ENCODE measurements around the gene NRXN3. TPM values are rescaled to one million over a fixed set of nuclear protein-coding genes. Genes with fewer than 3 reads are reported as not detected.
A peak's percentile ranks its signal among the peaks of the same experiment; 100 is the strongest.

Gene NRXN3
- total and polyA plus RNA-seq, 11 donors = 0.19 to 2.2 (median 1.1) TPM

GRCh38 chr14:78959674-78960264 is 789.6 kb downstream of the NRXN3 start:
- intact Hi-C loops (cut with DNase I) = loop anchor here in 4 of 10 donors (10.0 kb wide), 2 partner anchors 1885 to 1905 kb away; no protein-coding TSS in a partner anchor

GRCh38 chr14:78967111-78967809 is 797.1 kb downstream of the NRXN3 start:
- H3K27ac ChIP-seq = no peak overlapping the region
- 65 to 70% (median 68%) methylated on average over 10 of the region's 10 CpGs for WGBS, 4 donors
- no peak overlapping the region for H3K4me3 ChIP-seq
- no peaks in the 10 kb centered on the region for H3K36me3 ChIP-seq
- ATAC-seq = no peak
- no peak for DNase-seq
- intact Hi-C loops (cut with DNase I) = loop anchor here in 8 of 10 donors (5.0 to 10.0 kb wide), 5 partner anchors 1878 to 1898 kb away; no protein-coding TSS in a partner anchor
- no peak for TF ChIP-seq CTCF (IDR thresholded peaks at IDR 0.05)
- no peak for TF ChIP-seq POLR2A (IDR thresholded peaks at IDR 0.05)
- H3K27me3 ChIP-seq = peaks cover 0 to 7% (median 0%) of the 10 kb centered on the region in 9 donors
- H3K4me1 ChIP-seq = peaks cover 0 to 3% (median 0%) of the 10 kb centered on the region in 12 donors
- no peaks in the 10 kb centered on the region for H3K9me3 ChIP-seq

More at GRCh38 chr14:78959674-78960264, 789.6 kb downstream of the NRXN3 start:
- peak overlapping the region in 8 of 12 donors; percentile 1 to 49 (median 34) for H3K4me3 ChIP-seq
- ATAC-seq (peak in 3 of 4 donors; percentile 60 to 72 (median 62)), DNase-seq (peak; percentile 38 to 64 (median 53))
- peaks cover 0 to 7% (median 0%) of the 10 kb centered on the region in 9 donors for H3K27me3 ChIP-seq
- 26 to 30% (median 28%) methylated on average over 9 of the region's 9 CpGs for WGBS, 4 donors
- peak overlapping the region in 1 of 12 donors; percentile 7 for H3K27ac ChIP-seq
- no peaks in the 10 kb centered on the region for H3K4me1 ChIP-seq
- TF ChIP-seq POLR2A (IDR thresholded peaks at IDR 0.05) (no peak), CTCF (IDR thresholded peaks at IDR 0.05) (peak; percentile 75 to 88 (median 82))
- no peaks in the 10 kb centered on the region for H3K9me3 ChIP-seq
- no peaks in the 10 kb centered on the region for H3K36me3 ChIP-seq

- 87 to 89% (median 88%) methylated on average over 6 of the region's 6 CpGs for WGBS, 4 donors
- ATAC-seq (no peak), DNase-seq (peak in 1 of 5 donors; percentile 36)
- Histone ChIP-seq H3K27ac (no peak overlapping the region), H3K9me3 (no peaks in the 10 kb centered on the region), H3K4me1 (peaks cover 0 to 3% (median 0%) of the 10 kb centered on the region in 12 donors), H3K27me3 (peaks cover 0 to 7% (median 0%) of the 10 kb centered on the region in 9 donors), H3K4me3 (no peak overlapping the region), H3K36me3 (no peaks in the 10 kb centered on the region)
- intact Hi-C loops (cut with DNase I) = loop anchor here in 8 of 10 donors (5.0 to 10.0 kb wide), 5 partner anchors 1877 to 1897 kb away; no protein-coding TSS in a partner anchor
- TF ChIP-seq CTCF (IDR thresholded peaks at IDR 0.05) = no peak
- TF ChIP-seq POLR2A (IDR thresholded peaks at IDR 0.05) = no peak
These were observed 798.1 kb downstream of the NRXN3 start for GRCh38 chr14:78968265-78968664.

- DNase-seq (no peak), ATAC-seq (no peak)
- no peaks in the 10 kb centered on the region for H3K27me3 ChIP-seq
- WGBS, 4 donors = 77 to 85% (median 81%) methylated on average over 5 of the region's 5 CpGs
- intact Hi-C loops (cut with DNase I) = loop anchor here in 1 of 10 donors (5.0 kb wide), 1 partner anchor 1882 kb away; no protein-coding TSS in a partner anchor
- H3K36me3 ChIP-seq = no peaks in the 10 kb centered on the region
- no peak overlapping the region for H3K27ac ChIP-seq
- no peak for TF ChIP-seq POLR2A (IDR thresholded peaks at IDR 0.05)
- TF ChIP-seq CTCF (IDR thresholded peaks at IDR 0.05) = no peak
- no peaks in the 10 kb centered on the region for H3K9me3 ChIP-seq
- no peak overlapping the region for H3K4me3 ChIP-seq
- peaks cover 0 to 3% (median 0%) of the 10 kb centered on the region in 12 donors for H3K4me1 ChIP-seq
These were observed 800.5 kb downstream of the NRXN3 start for GRCh38 chr14:78970677-78971076.

Data from heart left ventricle (tissue), 16 donors.